ENCODE data around the gene INSL3. TPM values are rescaled to one million over a fixed set of nuclear protein-coding genes. Genes with fewer than 3 reads are reported as not detected.

Gene INSL3
- total RNA-seq = not detected

DNA sequence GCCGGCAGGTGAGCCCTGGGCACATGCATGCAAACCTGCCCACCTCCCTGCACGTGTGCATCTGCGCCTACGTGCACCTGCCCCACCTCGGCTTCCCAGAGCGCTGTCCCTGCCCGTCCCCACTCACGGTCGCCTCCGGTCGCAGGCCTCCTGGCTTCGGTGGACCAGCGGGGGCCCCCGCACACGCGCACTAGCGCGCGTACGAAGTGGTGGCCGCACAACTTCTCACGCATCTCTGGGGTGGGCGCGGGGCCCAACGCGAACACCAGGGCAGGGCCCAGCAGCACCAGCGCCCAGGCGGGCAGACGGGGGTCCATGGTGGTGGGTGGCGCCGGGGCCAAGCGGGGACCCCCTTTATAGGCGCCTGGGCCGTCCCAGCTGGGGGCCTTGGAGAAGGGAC, at the start of gene INSL3:
Gene INSL3, minus strand, starts transcription at position 330 of the 400 bp plus-strand sequence. Its CDS starts 13 bp downstream, at position 317.

GRCh38 chr19:17859533-17860330, 38.4 kb upstream of the INSL3 start, which contains the start of gene RPL18A:
Gene RPL18A (plus strand): TSS chr19:17859910. CDS start chr19:17859957, 47 bp downstream.

DNA sequence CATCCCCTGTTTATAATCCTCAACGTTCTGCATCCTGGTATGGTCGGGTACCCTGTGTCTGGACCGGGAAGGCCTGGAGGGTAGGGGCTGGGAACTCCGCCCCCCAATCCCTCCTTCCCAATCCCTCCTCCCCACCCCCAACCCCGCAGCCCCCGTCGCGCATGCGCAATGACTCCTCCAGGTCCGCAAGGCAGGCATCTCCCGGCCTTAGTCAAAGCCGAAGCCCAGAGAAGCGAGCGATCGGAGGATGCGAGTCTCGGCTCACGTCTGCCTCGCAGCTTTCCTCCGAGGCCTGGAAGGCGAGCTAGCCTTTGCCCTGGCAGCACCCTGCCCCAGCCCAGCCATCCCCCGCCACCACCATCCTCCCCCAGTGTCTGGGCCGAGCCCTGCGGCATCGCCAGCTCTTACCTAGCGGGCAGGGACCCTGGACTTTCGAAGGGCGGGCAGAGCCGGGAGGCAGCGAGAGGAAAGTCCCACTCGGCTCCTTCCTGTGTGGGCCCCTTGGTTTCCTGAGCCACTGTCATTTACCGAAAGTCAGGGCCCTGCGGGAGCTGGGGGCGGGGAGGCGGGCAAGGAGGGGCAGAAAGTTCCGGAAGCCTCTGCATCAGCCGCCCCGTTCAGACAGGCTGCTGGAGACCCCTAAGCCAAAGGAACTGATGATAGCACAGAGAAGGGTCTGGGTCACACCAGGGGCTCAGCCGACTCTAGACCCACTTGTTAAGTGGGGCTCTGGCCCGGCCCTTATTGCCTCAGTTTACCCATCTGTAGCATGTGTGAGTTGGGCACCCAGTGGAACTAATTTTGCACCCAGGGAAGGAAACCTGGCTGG, 26.4 kb upstream of the INSL3 start, which contains the start of gene JAK3:
Gene JAK3, minus strand, starts transcription at position 445 of the 829 bp plus-strand sequence. CDS start 3,565 bp downstream, outside the sequence.

DNA sequence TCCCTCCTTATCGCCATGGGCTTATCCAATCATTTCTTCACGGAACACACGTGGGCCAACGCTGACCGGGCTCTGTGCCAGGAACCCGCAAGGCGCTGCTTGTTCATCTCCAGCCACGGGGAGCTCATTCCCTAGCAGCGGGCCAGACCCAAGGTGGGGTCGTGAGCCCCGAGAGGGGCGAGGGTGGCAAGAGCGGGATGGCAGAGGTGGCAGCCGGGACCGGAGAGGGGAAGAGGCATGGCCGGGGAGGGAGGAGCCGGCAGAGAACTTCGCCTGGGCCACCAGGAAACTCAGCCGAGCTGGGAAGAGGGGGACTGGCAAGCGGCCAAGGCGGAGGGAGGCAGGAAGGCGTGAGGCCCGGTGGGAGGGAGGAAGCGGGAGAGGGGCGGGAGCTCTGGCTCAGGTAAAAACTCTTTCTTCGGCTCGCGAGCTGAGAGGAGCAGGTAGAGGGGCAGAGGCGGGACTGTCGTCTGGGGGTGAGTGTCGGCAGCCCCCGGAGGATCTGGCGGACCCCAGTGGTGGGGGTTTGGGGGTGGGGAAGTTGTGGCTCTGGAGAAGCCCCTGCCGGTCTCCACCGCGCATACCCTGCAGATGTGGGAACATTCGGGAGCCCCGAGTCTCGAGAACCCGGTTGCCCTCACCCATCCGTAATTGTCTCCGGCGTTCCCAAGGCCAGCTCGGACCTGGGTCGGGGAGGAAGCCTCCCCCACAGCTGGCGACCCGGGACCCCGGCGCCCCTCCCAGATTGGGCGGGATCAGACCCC, 26.4 kb downstream of the INSL3 start, which contains the start of gene B3GNT3:
Gene B3GNT3, plus strand, starts transcription at position 408 of the 764 bp plus-strand sequence. CDS start 12,670 bp downstream, outside the sequence.

Other genes with a start within 250 kb of the INSL3 start
- gene UNC13A, start 133.2 kb downstream of the INSL3 start, total RNA-seq = 18.1 TPM
- gene MAP1S, start 102.0 kb downstream of the INSL3 start, total RNA-seq = 33.0 TPM
- gene FCHO1, start 70.0 kb downstream of the INSL3 start, total RNA-seq = 5.9 TPM
- gene B3GNT3, start 26.4 kb downstream of the INSL3 start, total RNA-seq = 1.2 TPM
- 3.4 TPM for gene JAK3, start 26.5 kb upstream of the INSL3 start, total RNA-seq
- gene RPL18A, start 38.4 kb upstream of the INSL3 start, total RNA-seq = 626 TPM
- not detected for gene SLC5A5, start 50.4 kb upstream of the INSL3 start, total RNA-seq
- gene CCDC124, start 111.5 kb upstream of the INSL3 start, total RNA-seq = 50.0 TPM
- 11.1 TPM for gene KCNN1, start 145.6 kb upstream of the INSL3 start, total RNA-seq
- gene ARRDC2, start 186.7 kb upstream of the INSL3 start, total RNA-seq = 34.5 TPM